A549 treated with Hydrocortisone at 1 μM for 4 hours (cell line): ENCODE results near the gene OSR1. TPM values are rescaled to one million over a fixed set of nuclear protein-coding genes. Genes with fewer than 3 reads are reported as not detected.

ENCODE experiments used
- total RNA-seq: library from RNA; stranded (reverse); fragments of 200-300 nt; extraction: Qiagen RNA extraction; gene quantifications from 5 replicates; pipeline ENCODE4 v1.2.3, GENCODE V29; 2022

Gene OSR1
- total RNA-seq, result 8.0 to 11.8 TPM (median 8.2 TPM) in 5 replicates

DNA sequence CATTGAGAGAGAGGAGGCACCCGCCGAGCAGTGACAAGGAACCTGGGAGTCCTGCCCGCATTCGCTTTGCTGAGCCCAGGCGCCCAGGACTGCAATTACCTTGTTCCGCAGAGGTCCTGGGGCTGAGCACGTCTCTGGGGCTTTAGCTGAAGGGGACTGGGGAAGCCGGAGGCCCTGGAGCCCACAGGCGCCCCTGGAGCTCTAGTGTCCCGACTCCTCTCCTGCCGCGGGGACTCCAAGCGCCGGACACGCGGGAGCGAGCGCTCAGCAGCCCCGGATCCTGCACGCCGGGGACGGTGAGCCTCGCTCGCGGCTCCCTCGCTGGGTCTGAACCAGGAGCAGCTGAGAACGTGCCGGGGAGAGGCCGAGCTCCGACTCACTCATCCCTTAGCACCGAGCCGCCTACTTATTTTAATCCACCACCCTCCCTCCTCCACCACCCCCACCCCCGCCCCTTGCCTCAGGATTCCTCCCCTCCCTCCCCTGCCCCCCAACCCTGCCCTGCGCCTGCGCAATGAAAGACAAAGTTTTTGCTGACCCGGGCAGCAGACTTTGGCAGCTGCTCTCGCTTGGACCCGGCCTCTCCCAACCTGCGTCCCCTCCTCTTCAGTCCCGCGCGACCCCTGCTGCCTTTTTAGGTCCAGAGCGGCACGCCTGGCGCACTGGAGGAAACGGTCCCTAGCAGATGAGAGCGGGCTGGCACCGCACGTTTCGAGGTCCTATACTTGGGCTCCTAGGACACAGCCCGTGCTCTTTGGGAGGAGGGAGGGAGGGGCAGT lies at the start of gene OSR1:
OSR1 (minus strand) TSS at position 382 of the 779 bp plus-strand sequence. CDS start 4,818 bp downstream, outside the sequence.

